HUDEP-2 (cell line): Measurements from ENCODE around the gene HOXC11.

Experiments used
- DNase-seq, 76 experiments: peaks; one replicate each; lab custom pipeline; 2025; ENCODE audit not compliant: unreplicated experiment in 76 of 76; lab: John Stamatoyannopoulos, UW

HOXC11 gene

DNA sequence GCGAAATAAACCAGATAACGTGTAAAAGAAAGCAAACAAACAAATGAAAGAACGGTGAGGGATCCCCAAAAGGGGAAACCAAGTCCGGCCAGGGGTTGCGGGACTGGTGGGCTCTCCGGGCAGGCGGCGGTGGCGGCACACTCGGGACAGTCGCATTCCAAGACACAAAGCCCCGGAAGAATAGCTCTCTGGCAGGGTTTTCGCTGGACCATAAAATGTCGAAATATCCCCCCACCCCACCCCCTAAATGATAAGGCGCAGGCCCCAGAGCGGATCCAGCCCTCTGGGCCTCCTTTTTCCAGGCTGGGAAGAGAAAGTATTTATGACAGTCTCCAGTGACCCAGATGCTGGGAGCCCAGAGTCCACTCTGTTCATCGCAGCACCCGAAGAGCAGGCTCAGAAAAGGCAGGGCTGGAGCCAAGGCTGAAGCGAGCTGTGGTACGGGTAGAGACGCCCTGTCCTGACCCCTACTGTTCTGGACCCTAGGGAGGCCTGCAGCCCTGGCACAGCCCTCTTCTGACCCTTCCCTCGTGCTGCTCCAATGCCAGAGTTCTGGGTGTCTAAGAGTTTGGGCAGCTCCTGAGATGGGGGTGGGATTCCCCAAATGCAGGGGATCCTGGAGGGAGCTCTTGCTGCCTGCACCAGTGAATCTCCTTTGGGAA lies 33.8 kb downstream of the HOXC11 start:
- DNase-seq, result no peak

DNA sequence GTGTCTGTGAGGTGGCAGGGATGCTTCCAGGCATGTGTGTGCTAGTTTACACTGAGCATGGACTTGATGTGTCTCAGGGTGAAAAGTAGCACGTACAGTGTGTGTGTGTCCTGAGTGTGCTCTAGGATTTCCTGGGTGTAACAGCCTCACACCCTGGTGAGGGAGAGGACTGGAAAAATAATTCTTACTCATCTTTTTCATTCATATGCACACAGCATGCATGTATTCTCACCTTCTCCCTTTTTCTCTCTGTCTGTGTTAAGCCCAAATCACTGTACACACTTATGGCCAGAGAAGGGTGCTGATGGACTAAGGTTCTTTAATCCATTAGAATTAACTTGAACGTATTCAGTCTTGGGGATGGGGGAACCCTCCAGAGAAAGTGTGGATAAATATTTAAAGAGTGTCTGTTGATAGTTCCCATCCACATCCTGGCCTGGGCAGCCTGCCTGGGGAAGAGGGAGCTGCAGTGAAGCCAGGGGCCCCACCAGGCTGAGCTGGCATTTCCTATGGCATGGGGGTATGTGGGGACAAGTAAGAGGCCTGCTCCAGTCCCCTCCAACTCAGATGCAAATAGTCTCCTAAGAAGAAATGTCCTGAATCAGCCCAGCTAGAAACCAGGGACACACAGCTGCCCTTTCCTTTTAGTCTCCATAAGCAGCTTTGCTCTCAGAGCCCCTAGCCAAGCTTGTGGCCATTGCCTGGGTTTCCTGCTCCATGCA lies 34.8 kb downstream of the HOXC11 start:
- DNase-seq, result no peak

DNA sequence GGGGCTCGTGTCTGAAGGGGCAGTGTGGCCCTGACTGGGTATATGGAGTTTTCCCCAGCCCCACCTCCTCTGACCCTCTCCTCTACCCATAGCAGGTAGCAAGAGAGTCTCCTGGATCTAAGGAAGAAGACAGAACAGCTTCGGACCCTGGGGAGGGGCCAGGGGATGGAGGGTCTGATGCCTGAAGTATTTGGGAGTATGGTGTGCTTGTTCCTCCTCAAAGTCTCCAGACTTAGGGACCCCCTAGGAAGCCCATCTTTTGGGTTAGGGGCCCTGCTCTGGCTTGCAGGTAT lies 35.3 kb downstream of the HOXC11 start:
- DNase-seq, result no peak

- no peak for DNase-seq
These were observed 36.5 kb downstream of the HOXC11 start for GRCh38 chr12:54009171-54010052.

DNA sequence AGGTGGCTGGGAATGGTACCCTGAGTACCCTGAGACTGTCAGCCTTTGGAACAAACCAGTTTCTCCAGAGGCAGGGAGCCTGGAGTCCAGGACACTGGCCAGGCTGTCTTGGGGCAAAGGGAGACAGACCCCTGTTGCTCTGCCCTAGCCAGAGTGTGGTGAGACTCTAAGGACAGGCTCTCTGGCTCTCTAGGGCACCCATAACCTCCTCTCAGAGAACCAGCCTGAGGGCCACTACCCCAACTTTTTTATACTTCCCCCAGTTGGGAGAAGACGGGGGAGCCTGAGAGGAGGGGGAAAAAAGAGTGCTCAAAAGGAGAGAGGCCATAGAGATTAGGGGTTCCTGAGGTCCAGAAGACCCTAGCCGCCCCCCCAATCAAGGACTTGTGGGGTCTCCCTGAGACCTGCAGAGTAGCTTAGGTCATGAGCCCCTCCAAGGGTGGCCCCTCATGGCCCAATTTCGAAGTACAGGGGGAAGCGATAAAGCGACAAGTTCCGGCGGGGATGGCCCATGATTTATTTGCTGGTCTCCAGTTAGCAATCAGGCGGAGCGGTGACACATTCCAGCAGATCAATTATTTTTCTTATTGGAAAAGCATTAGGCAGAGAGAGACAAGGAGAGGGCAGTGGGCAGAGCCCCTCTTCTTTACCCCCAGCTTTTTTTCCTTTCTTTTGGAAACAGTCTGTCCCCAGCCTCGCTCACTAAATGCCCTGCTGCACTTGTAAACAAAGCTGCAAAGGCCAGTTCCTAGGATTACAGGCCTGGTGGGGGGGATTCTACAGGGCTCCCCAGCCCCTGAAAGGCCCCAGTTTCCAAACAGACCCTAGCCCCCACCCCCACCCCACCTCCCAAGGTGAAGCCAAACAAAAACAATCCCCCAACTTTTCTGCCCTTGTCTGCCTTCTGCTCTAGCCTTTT lies 37.4 kb downstream of the HOXC11 start:
- DNase-seq, result no peak

- DNase-seq, result no peak
These were observed 38.2 kb downstream of the HOXC11 start for GRCh38 chr12:54010972-54011664.

- DNase-seq, result no peak
These were observed 39.0 kb downstream of the HOXC11 start for GRCh38 chr12:54011665-54012532.

GRCh38 chr12:54012631-54013409 lies 39.9 kb downstream of the HOXC11 start:
- no peak for DNase-seq

GRCh38 chr12:54014377-54015017 lies 41.6 kb downstream of the HOXC11 start:
- DNase-seq, result no peak

- no peak for DNase-seq
These were observed 42.3 kb downstream of the HOXC11 start for GRCh38 chr12:54015018-54015931.

GRCh38 chr12:54016051-54016450 lies 43.1 kb downstream of the HOXC11 start:
- DNase-seq, result no peak

DNA sequence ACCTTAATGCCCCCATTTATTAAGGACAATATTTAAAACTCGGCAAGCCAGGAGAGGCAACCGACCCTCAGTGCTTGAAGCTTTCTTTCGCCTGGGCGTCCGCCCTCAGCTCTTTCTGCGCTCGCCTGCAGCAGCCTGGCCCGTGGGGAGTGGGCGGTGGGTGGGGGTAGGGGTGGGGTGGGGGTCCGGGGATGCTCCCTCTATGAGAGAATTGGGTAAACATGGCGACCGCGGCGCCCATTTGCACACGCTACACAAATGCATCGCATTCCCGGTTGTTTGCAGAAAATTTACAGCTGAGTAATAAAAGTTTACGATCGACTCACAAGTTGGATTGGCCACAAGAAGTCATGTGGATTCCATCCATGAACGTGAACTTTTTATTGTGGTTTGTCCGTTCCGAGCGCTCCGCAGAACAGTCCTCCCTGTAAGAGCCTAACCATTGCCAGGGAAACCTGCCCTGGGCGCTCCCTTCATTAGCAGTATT lies 43.6 kb downstream of the HOXC11 start:
- DNase-seq, result no peak

DNA sequence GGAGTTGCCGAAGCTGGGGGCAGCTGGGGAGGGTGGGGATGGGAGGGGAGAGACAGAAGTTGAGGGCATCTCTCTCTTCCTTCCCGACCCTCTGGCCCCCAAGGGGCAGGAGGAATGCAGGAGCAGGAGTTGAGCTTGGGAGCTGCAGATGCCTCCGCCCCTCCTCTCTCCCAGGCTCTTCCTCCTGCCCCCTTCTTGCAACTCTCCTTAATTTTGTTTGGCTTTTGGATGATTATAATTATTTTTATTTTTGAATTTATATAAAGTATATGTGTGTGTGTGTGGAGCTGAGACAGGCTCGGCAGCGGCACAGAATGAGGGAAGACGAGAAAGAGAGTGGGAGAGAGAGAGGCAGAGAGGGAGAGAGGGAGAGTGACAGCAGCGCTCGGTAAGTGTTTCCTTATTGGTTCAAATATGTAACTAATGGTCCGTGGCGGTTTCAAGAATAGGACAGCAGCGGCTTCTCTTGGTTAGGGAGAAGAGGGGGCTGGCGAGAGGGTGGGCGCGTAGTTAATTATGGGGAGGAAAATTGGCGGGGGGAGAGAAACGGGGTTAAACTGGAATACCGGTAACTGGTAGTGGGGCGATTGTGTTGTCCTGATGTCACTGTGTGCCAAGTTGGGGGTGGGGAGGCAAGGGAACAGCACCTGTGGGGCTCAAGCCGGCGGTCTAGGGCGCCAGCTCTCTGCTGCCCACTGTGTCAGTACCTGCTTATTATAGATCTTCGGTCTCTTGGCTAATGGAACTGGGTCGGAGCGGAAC lies 44.3 kb downstream of the HOXC11 start:
- no peak for DNase-seq

DNA sequence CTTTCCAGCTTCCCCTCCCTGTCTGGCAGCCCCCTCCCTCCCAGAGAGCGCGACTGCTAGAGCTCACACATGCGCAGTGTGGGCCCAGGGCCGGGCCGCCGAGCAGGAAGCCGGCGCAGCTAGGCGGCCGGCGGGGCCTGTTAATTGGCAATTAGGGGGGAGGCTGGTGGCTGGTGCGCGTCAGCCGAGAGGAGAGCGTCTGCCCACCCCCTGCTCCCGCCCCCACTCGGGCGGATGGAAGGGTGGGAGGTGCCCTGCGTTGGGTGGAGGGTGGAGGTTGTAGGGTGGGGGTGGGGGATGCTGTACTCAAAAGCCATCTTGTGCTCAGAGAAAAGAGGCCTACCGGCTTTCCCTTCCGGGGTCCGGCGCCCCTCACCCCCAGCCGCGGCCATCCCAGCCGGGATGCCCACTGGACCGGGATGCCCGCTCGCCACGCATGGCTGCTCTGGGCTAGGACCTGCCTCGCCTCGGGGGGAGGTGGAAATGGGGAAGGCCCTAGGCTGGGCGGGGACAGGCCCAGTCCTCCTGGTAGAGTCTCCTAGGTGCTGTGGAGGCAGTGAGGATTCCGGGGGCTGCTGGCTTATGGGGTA lies 45.0 kb downstream of the HOXC11 start:
- peak in 25 of 76 experiments; percentile 6 to 50 (median 22) for DNase-seq

DNA sequence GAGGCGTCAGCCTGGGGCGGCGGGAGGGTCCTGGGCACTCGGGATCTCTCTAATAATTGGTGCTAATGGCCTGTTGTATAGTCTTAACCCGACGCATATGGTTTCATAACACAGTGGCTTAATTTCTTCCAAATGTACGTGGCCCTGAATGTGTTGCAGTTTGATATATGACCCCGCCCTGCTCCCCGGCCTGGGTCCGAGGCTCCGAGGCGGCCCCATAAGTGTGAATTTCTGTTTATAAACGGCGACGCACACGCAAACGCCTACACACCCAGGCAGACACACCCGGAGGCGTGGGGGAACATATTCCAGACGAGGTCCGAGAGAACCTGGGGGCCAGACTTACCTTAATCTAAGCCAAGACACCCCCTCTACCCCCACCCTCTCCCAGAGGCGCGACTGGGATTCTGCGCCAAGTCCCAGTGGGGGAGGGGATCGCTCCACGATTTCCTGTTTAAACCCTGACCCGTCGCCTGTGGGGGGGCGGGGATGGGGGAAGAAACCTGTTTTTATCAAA lies 45.6 kb downstream of the HOXC11 start:
- DNase-seq, result no peak
